ENCODE data around the gene LINGO1. TPM values are rescaled to one million over a fixed set of nuclear protein-coding genes. Genes with fewer than 3 reads are reported as not detected.

The LINGO1 gene
- total RNA-seq (not detected in 2 replicates), polyA plus RNA-seq (not detected in 2 replicates), polyA minus RNA-seq (0.21 and 0.43 TPM in 2 replicates)
- total RNA-seq (2013): 0.05 TPM

GRCh38 chr15:77632534-77633133 is at the start of gene LINGO1:
TSS of gene LINGO1 (minus strand) at chr15:77632912. CDS start at chr15:77632315, 597 bp downstream.
- ChIA-PET POLR2A (no interaction called here), CTCF (interaction anchor here (1.0 to 2.7 kb wide), 6 partner anchors 13 to 94 kb away, joined by 3 to 12 read pairs (median 3); no protein-coding TSS in a partner anchor)
- Histone ChIP-seq H3K36me3 (replicated peaks in 1 of 2; ENCODE audit: control extremely low read depth in 1 of 2, control insufficient read depth in 1 of 2, extremely low read depth in 1 of 2, insufficient read depth in 2 of 2, low read length in 1 of 2) (no peaks in the 10 kb centered on the region), H3K4me3 (ENCODE audit: control extremely low read depth in 1 of 5, extremely low read depth in 1 of 5, insufficient read depth in 1 of 5, low read depth in 2 of 5, low read length in 4 of 5) (peak within 1 kb of the TSS; percentile 17 to 60 (median 52)), H3K4me1 (ENCODE audit: control insufficient read depth in 2 of 2, insufficient read depth in 2 of 2, low read length in 2 of 2) (peaks cover 21 to 27% of the 10 kb centered on the region in 2 donors), H2AFZ (ENCODE audit: insufficient read depth, low read depth, low read length, poor library complexity, severe bottlenecking) (peak within 1 kb of the TSS; percentile 62), H3K9me3 (ENCODE audit: control extremely low read depth in 1 of 3, control insufficient read depth in 2 of 3, insufficient read depth in 1 of 3, low read length in 2 of 3) (peaks cover 0 to 21% (median 0%) of the 10 kb centered on the region in 3 donors), H3K79me2 (ENCODE audit: control insufficient read depth, insufficient read depth, low read length) (no peaks in the 10 kb centered on the region), H3K4me2 (replicated peaks; ENCODE audit: low read depth, low read length, poor library complexity, severe bottlenecking) (peak within 1 kb of the TSS; percentile 87), H3K27me3 (replicated peaks in 1 of 4; ENCODE audit: control extremely low read depth in 1 of 4, control insufficient read depth in 3 of 4, insufficient read depth in 4 of 4, low read length in 3 of 4) (peaks cover 0 to 66% (median 25%) of the 10 kb centered on the region in 4 experiments), H3K27ac (ENCODE audit: low read length in 2 of 2) (no peak within 1 kb of the TSS), H3K9ac (ENCODE audit: low read length) (peak within 1 kb of the TSS; percentile 65), H4K20me1 (ENCODE audit: control insufficient read depth, insufficient read depth, low read length, poor library complexity, severe bottlenecking) (no peaks in the 10 kb centered on the region)
- ATAC-seq (ENCODE audit: low read depth): no peak
- no peak within 1 kb of the TSS for H3K27ac Mint-ChIP-seq
- DNase-seq: no peak
- WGBS (ENCODE audit: insufficient coverage): 4% methylated on average over 83 of the region's 88 CpGs
- peaks cover 52% of the 10 kb centered on the region for H3K27me3 Mint-ChIP-seq
- H3K4me3 Mint-ChIP-seq: peak within 1 kb of the TSS; percentile 85
- no peaks in the 10 kb centered on the region for H3K9me3 Mint-ChIP-seq (ENCODE audit: insufficient read depth)
- intact Hi-C loops (cut with micrococcal nuclease): no loop called here
- peaks cover 15% of the 10 kb centered on the region for H3K4me1 Mint-ChIP-seq
- TF ChIP-seq CTCF (IDR thresholded peaks at IDR 0.05) (no peak), EZH2 (IDR thresholded peaks at IDR 0.05; ENCODE audit: borderline replicate concordance, insufficient read depth, low read depth, low read length, poor library complexity, severe bottlenecking) (no peak)

- Histone ChIP-seq H3K9me3 (ENCODE audit: control extremely low read depth in 1 of 3, control insufficient read depth in 2 of 3, insufficient read depth in 1 of 3, low read length in 2 of 3) (no peaks in the 10 kb centered on the region), H3K79me2 (ENCODE audit: control insufficient read depth, insufficient read depth, low read length) (no peaks in the 10 kb centered on the region), H3K27me3 (replicated peaks in 1 of 4; ENCODE audit: control extremely low read depth in 1 of 4, control insufficient read depth in 3 of 4, insufficient read depth in 4 of 4, low read length in 3 of 4) (peaks cover 0 to 2% (median 0%) of the 10 kb centered on the region in 4 experiments), H3K36me3 (replicated peaks in 1 of 2; ENCODE audit: control extremely low read depth in 1 of 2, control insufficient read depth in 1 of 2, extremely low read depth in 1 of 2, insufficient read depth in 2 of 2, low read length in 1 of 2) (no peaks in the 10 kb centered on the region), H3K27ac (ENCODE audit: low read length in 2 of 2) (no peak overlapping the region), H3K4me3 (ENCODE audit: control extremely low read depth in 1 of 5, extremely low read depth in 1 of 5, insufficient read depth in 1 of 5, low read depth in 2 of 5, low read length in 4 of 5) (no peak overlapping the region), H4K20me1 (ENCODE audit: control insufficient read depth, insufficient read depth, low read length, poor library complexity, severe bottlenecking) (no peaks in the 10 kb centered on the region), H3K9ac (ENCODE audit: low read length) (no peak overlapping the region), H3K4me2 (replicated peaks; ENCODE audit: low read depth, low read length, poor library complexity, severe bottlenecking) (no peak overlapping the region), H3K4me1 (ENCODE audit: control insufficient read depth in 2 of 2, insufficient read depth in 2 of 2, low read length in 2 of 2) (no peaks in the 10 kb centered on the region), H2AFZ (ENCODE audit: insufficient read depth, low read depth, low read length, poor library complexity, severe bottlenecking) (no peak overlapping the region)
- intact Hi-C loops (cut with micrococcal nuclease): no loop called here
- DNase-seq: no peak
- H3K4me3 Mint-ChIP-seq: no peak overlapping the region
- WGBS (ENCODE audit: insufficient coverage): 65% methylated on average over 2 of the region's 2 CpGs
- ChIA-PET POLR2A (no interaction called here), CTCF (no interaction called here)
- H3K9me3 Mint-ChIP-seq (ENCODE audit: insufficient read depth): no peaks in the 10 kb centered on the region
- ATAC-seq (ENCODE audit: low read depth): no peak
- H3K27me3 Mint-ChIP-seq: peaks cover 25% of the 10 kb centered on the region
- no peak for TF ChIP-seq EZH2 (IDR thresholded peaks at IDR 0.05; ENCODE audit: borderline replicate concordance, insufficient read depth, low read depth, low read length, poor library complexity, severe bottlenecking)
- no peak for TF ChIP-seq CTCF (IDR thresholded peaks at IDR 0.05)
- no peaks in the 10 kb centered on the region for H3K4me1 Mint-ChIP-seq
- H3K27ac Mint-ChIP-seq: no peak overlapping the region
These were observed 48.6 kb upstream of the LINGO1 start for GRCh38 chr15:77681362-77681761.

Measured in B cell (primary cell).